ENCODE measurements around the gene HCRT.

Gene HCRT

GRCh38 chr17:42136654-42137051 is 48.6 kb downstream of the HCRT start:
- no peak for DNase-seq

GRCh38 chr17:42135664-42136653 is 49.3 kb downstream of the HCRT start:
- DNase-seq, result no peak

GRCh38 chr17:42135151-42135550 is 50.1 kb downstream of the HCRT start:
- no peak for DNase-seq
